SK-N-SH treated with all-trans-retinoic acid at 6 μM for 48 hours (cell line): ENCODE measurements around the gene IQCC.

Experiments
- ATAC-seq: fragments of 200-7000 bp; cut with Tn5 transposase; 3 replicates; pipeline ENCODE4 v1.9.1; 2020; ENCODE audit warnings: mild to moderate bottlenecking, moderate library complexity
- BACH2 ChIP-seq: fragments of 250-450 bp; sonication (Bioruptor Pico); IDR thresholded peaks from 2 replicates; pipeline ENCODE4 v1.9.0; 2021; ENCODE audit warnings: mild to moderate bottlenecking, borderline replicate concordance
- CSDC2 ChIP-seq: fragments of 250-450 bp; sonication (Bioruptor Pico); IDR thresholded peaks from 2 replicates; pipeline ENCODE4 v1.5.0; 2020; ENCODE audit warnings: mild to moderate bottlenecking, moderate library complexity
- GLIS3 ChIP-seq: fragments of 250-450 bp; sonication (Bioruptor Pico); IDR thresholded peaks from 2 replicates; pipeline ENCODE4 v1.5.0; 2020; ENCODE audit warnings: mild to moderate bottlenecking, moderate library complexity
- ISL1 ChIP-seq: fragments of 250-450 bp; sonication (Bioruptor Pico); IDR thresholded peaks from 2 replicates; pipeline ENCODE4 v2.1.2; 2022; ENCODE audit warnings: mild to moderate bottlenecking, moderate library complexity
- OSR1 ChIP-seq: fragments of 250-450 bp; sonication (Bioruptor Pico); IDR thresholded peaks from 2 replicates; pipeline ENCODE4 v1.8.0; 2022; ENCODE audit warnings: moderate library complexity, mild to moderate bottlenecking, inconsistent platforms
- POU6F1 ChIP-seq: fragments of 250-450 bp; sonication (Bioruptor Pico); IDR thresholded peaks from 2 replicates; pipeline ENCODE4 v1.8.0; 2021; ENCODE audit warnings: low read depth, mild to moderate bottlenecking, moderate library complexity, borderline replicate concordance
- PPARA ChIP-seq: fragments of 250-450 bp; sonication (Bioruptor Pico); IDR thresholded peaks from 2 replicates; pipeline ENCODE4 v1.5.0; 2020; ENCODE audit warnings: mild to moderate bottlenecking, borderline replicate concordance
- RARB ChIP-seq: fragments of 250-450 bp; sonication (Bioruptor Pico); IDR thresholded peaks from 2 replicates; pipeline ENCODE4 v1.8.0; 2021; ENCODE audit warnings: mild to moderate bottlenecking, moderate library complexity
- SNAI2 ChIP-seq: fragments of 250-450 bp; sonication (Bioruptor Pico); IDR thresholded peaks from 2 replicates; pipeline ENCODE4 v1.5.0; 2020; ENCODE audit warnings: mild to moderate bottlenecking, moderate library complexity
- TCF4 ChIP-seq: fragments of 250-450 bp; sonication (Bioruptor Pico); IDR thresholded peaks from 2 replicates; pipeline ENCODE4 v1.8.0; 2021; ENCODE audit warnings: mild to moderate bottlenecking, moderate library complexity, borderline replicate concordance
- TOX ChIP-seq: fragments of 250-450 bp; sonication (Bioruptor Pico); IDR thresholded peaks from 2 replicates; pipeline ENCODE4 v1.8.0; 2021; ENCODE audit warnings: mild to moderate bottlenecking, moderate library complexity, borderline replicate concordance
- TSHZ2 ChIP-seq: fragments of 250-450 bp; sonication (Bioruptor Pico); IDR thresholded peaks from 2 replicates; pipeline ENCODE4 v1.5.0; 2020; ENCODE audit warnings: mild to moderate bottlenecking, moderate library complexity
- ZFP3 ChIP-seq: fragments of 250-450 bp; sonication (Bioruptor Pico); IDR thresholded peaks from 2 replicates; pipeline ENCODE4 v1.5.0; 2020; ENCODE audit warnings: mild to moderate bottlenecking, moderate library complexity
- ZFP30 ChIP-seq: fragments of 450-650 bp; formaldehyde crosslinking; IDR thresholded peaks from 2 replicates; pipeline ENCODE4 v1.5.0; 2022; ENCODE audit warnings: mild to moderate bottlenecking, moderate library complexity
- ZNF565 ChIP-seq: fragments of 450-650 bp; formaldehyde crosslinking; conservative IDR thresholded peaks from 2 replicates; pipeline ENCODE4 v1.5.0; 2020; ENCODE audit warnings: low read depth, mild to moderate bottlenecking, moderate library complexity
- ZNF70 ChIP-seq: fragments of 450-650 bp; formaldehyde crosslinking; IDR thresholded peaks from 2 replicates; pipeline ENCODE4 v1.5.0; 2020; ENCODE audit warnings: mild to moderate bottlenecking, moderate library complexity
- ZNF8 ChIP-seq: fragments of 450-650 bp; formaldehyde crosslinking; IDR thresholded peaks from 2 replicates; pipeline ENCODE4 v1.5.0; 2020; ENCODE audit warnings: mild to moderate bottlenecking, moderate library complexity
- TF ChIP-seq, protein P1 (sequence below): fragments of 250-450 bp; sonication (Bioruptor Pico); IDR thresholded peaks from 2 replicates; pipeline ENCODE4 v1.8.0; 2020; ENCODE audit warnings: mild to moderate bottlenecking, moderate library complexity, borderline replicate concordance
- TF ChIP-seq, protein P2 (sequence below): fragments of 250-450 bp; sonication (Bioruptor Pico); IDR thresholded peaks from 2 replicates; pipeline ENCODE4 v1.5.1; 2020; ENCODE audit warnings: low read depth, mild to moderate bottlenecking, moderate library complexity
- TF ChIP-seq, protein P3 (sequence below): fragments of 250-450 bp; sonication (Bioruptor Pico); IDR thresholded peaks from 2 replicates; pipeline ENCODE4 v1.5.1; 2021; ENCODE audit warnings: mild to moderate bottlenecking, moderate library complexity

The IQCC gene

DNA sequence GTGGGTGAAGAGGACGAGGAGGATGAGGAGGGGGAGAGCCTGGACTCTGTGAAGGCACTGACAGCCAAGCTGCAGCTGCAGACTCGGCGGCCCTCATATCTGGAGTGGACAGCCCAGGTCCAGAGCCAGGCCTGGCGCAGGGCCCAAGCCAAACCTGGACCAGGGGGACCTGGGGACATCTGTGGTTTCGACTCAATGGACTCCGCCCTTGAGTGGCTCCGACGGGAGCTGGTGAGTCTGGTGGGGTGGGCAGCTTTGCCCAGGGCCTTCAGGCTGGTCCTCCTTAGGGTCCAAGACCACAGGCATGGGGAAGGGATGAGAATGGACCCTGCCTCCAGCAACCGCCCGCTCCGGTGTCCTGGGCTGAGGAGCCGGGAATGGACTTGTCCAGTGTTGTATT is 42.0 kb downstream of the IQCC start:
- ATAC-seq: no peak
- no peak for TF ChIP-seq ZNF8 (CRISPR knock-in tag)
- TF ChIP-seq POU6F1 (CRISPR knock-in tag): no peak
- TF ChIP-seq BACH2 (CRISPR knock-in tag): no peak
- TF ChIP-seq TOX: no peak
- no peak for TF ChIP-seq SNAI2 (CRISPR knock-in tag)
- TF ChIP-seq RARB (CRISPR knock-in tag): no peak
- TF ChIP-seq, protein P1, sequence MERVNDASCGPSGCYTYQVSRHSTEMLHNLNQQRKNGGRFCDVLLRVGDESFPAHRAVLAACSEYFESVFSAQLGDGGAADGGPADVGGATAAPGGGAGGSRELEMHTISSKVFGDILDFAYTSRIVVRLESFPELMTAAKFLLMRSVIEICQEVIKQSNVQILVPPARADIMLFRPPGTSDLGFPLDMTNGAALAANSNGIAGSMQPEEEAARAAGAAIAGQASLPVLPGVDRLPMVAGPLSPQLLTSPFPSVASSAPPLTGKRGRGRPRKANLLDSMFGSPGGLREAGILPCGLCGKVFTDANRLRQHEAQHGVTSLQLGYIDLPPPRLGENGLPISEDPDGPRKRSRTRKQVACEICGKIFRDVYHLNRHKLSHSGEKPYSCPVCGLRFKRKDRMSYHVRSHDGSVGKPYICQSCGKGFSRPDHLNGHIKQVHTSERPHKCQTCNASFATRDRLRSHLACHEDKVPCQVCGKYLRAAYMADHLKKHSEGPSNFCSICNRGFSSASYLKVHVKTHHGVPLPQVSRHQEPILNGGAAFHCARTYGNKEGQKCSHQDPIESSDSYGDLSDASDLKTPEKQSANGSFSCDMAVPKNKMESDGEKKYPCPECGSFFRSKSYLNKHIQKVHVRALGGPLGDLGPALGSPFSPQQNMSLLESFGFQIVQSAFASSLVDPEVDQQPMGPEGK (CRISPR knock-in tag): no peak
- TF ChIP-seq PPARA (CRISPR knock-in tag): no peak
- TF ChIP-seq GLIS3 (CRISPR knock-in tag): no peak
- TF ChIP-seq, protein P2, sequence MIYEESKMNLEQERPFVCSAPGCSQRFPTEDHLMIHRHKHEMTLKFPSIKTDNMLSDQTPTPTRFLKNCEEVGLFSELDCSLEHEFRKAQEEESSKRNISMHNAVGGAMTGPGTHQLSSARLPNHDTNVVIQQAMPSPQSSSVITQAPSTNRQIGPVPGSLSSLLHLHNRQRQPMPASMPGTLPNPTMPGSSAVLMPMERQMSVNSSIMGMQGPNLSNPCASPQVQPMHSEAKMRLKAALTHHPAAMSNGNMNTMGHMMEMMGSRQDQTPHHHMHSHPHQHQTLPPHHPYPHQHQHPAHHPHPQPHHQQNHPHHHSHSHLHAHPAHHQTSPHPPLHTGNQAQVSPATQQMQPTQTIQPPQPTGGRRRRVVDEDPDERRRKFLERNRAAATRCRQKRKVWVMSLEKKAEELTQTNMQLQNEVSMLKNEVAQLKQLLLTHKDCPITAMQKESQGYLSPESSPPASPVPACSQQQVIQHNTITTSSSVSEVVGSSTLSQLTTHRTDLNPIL (CRISPR knock-in tag): no peak
- TF ChIP-seq OSR1 (CRISPR knock-in tag): no peak
- TF ChIP-seq ISL1 (CRISPR knock-in tag): no peak
- TF ChIP-seq, all 23 proteins: peak for 0

DNA sequence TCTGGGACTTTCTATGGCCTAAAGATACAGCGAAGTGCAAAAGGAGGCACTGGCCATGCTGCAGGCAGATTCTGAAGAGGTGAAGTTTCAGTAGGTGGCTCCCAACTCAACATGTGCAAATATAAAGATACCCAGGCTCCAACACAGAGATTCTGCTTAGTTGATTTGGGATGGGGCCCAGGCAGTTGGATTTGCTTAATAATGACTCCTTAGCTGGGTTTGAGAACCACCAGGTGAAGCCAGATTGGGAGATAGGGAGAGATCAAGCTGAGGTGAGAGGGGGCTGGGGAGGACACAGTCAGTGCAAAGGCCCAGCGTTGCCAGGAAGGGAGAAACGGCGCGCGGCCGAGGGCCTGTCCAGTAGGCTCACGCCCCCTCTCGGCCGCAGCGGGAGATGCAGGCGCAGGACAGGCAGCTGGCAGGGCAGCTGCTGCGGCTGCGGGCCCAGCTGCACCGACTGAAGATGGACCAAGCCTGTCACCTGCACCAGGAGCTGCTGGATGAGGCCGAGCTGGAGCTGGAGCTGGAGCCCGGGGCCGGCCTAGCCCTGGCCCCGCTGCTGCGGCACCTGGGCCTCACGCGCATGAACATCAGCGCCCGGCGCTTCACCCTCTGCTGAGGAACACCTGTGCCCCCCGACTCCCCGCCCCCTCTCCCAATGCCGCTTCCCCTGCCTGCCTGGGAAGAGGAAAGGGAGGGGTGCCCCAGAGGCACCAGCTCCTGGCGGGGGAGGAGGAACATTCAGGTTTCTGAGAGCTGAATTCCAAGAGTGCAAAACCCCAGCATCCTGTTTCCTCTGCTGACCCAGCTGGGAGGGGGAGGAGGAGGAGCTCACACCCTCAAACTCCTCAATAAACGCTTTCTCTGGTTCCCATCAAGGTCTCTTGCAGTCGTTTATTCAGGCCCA is 42.8 kb downstream of the IQCC start:
- no peak for TF ChIP-seq ZNF565 (CRISPR knock-in tag)
- no peak for TF ChIP-seq RARB (CRISPR knock-in tag)
- peak; percentile 84 for TF ChIP-seq ZNF70 (CRISPR knock-in tag)
- TF ChIP-seq TCF4 (CRISPR knock-in tag): peak; percentile 22; the same call in 1 of the 2 replicates
- peak; percentile 89 for ATAC-seq

GRCh38 chr1:32249831-32250525 is 44.5 kb downstream of the IQCC start:
- TF ChIP-seq ZNF70 (CRISPR knock-in tag) (no peak), CSDC2 (CRISPR knock-in tag) (no peak), ZNF8 (CRISPR knock-in tag) (no peak), PPARA (CRISPR knock-in tag) (no peak), BACH2 (CRISPR knock-in tag) (no peak), ZFP30 (CRISPR knock-in tag) (no peak), ZFP3 (CRISPR knock-in tag) (no peak), TCF4 (CRISPR knock-in tag) (no peak), TOX (no peak), ISL1 (CRISPR knock-in tag) (no peak)
- ATAC-seq: no peak

DNA sequence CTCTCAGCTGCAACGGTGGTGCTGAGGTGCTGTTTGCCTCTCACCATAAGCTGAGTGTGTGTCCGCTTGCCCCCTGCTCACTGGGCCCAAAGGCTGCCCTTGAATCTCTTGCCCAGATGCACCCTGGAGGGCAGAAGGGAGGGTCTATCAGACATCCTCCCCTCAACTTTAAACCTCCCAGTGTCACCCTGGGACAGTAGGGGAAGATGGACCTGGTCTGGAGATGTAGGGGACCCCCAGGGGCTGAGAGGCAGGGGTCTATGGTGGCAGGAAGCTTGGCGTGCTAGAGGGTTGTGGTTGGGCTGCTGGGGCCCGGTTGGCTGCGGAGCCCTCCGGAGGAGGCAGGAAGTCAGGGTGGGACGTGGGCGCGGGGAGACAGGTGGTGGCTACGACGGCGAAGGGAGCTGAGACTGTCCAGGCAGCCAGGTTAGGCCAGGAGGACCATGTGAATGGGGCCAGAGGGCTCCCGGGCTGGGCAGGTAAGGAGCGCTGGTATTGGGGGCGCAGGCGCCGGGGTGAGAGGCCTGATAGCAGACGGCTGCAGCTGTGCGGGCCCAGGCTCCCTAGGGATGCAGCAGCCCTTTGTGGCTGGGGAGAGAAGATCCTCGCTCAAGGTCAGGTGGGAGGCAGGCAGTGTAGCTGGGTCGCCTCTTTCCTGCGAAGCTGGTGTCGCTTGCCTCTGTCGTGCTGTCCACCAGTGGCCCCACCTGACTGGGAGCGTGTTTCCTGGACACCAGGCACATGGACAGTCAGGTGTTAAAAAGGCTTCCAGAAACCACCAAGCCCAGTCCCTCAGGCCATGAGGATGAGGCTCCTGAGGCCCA is 45.6 kb downstream of the IQCC start, which contains the start of gene LCK:
TSS of gene LCK (plus strand) at position 373 of the 824 bp plus-strand sequence. CDS start 23,065 bp downstream, outside the sequence.
- ATAC-seq: no peak
- TF ChIP-seq BACH2 (CRISPR knock-in tag): no peak
- no peak for TF ChIP-seq ZFP3 (CRISPR knock-in tag)
- TF ChIP-seq, protein P3, sequence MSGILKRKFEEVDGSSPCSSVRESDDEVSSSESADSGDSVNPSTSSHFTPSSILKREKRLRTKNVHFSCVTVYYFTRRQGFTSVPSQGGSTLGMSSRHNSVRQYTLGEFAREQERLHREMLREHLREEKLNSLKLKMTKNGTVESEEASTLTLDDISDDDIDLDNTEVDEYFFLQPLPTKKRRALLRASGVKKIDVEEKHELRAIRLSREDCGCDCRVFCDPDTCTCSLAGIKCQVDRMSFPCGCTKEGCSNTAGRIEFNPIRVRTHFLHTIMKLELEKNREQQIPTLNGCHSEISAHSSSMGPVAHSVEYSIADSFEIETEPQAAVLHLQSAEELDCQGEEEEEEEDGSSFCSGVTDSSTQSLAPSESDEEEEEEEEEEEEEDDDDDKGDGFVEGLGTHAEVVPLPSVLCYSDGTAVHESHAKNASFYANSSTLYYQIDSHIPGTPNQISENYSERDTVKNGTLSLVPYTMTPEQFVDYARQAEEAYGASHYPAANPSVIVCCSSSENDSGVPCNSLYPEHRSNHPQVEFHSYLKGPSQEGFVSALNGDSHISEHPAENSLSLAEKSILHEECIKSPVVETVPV (CRISPR knock-in tag): no peak
- no peak for TF ChIP-seq TSHZ2 (CRISPR knock-in tag)
- TF ChIP-seq, protein P1 (CRISPR knock-in tag): no peak
- TF ChIP-seq GLIS3 (CRISPR knock-in tag): no peak
- no peak for TF ChIP-seq OSR1 (CRISPR knock-in tag)
